ENCODE data around the gene URB1.

- TF ChIP-seq POLR2A (IDR thresholded peaks at IDR 0.05; ENCODE audit: low read depth, low read length) (no peak), MAX (IDR thresholded peaks at IDR 0.05; ENCODE audit: insufficient read depth, insufficient read length) (no peak), POLR2AphosphoS5 (IDR thresholded peaks at IDR 0.05; ENCODE audit: insufficient read depth, low read depth, low read length) (no peak), EZH2 (IDR thresholded peaks at IDR 0.05; ENCODE audit: borderline replicate concordance, low read depth, low read length, severe bottlenecking) (no peak), MYC (IDR thresholded peaks at IDR 0.05; ENCODE audit: low read depth, low read length) (no peak), JUN (IDR thresholded peaks at IDR 0.05; ENCODE audit: borderline replicate concordance, insufficient read depth, insufficient read length, low read depth) (no peak), FOS (IDR thresholded peaks at IDR 0.05; ENCODE audit: borderline replicate concordance, insufficient read depth, low read length) (no peak), GATA2 (IDR thresholded peaks at IDR 0.05; ENCODE audit: insufficient read depth, insufficient read length, low read depth, low read length) (no peak)
- TF ChIP-seq, protein P1, sequence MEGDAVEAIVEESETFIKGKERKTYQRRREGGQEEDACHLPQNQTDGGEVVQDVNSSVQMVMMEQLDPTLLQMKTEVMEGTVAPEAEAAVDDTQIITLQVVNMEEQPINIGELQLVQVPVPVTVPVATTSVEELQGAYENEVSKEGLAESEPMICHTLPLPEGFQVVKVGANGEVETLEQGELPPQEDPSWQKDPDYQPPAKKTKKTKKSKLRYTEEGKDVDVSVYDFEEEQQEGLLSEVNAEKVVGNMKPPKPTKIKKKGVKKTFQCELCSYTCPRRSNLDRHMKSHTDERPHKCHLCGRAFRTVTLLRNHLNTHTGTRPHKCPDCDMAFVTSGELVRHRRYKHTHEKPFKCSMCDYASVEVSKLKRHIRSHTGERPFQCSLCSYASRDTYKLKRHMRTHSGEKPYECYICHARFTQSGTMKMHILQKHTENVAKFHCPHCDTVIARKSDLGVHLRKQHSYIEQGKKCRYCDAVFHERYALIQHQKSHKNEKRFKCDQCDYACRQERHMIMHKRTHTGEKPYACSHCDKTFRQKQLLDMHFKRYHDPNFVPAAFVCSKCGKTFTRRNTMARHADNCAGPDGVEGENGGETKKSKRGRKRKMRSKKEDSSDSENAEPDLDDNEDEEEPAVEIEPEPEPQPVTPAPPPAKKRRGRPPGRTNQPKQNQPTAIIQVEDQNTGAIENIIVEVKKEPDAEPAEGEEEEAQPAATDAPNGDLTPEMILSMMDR (IDR thresholded peaks at IDR 0.05; ENCODE audit: extremely low read depth in 1 of 2, insufficient read depth in 1 of 2, low read depth in 1 of 2, low read length in 2 of 2): no peak
Observed at GRCh38 chr21:32301596-32301995, 91.2 kb downstream of the URB1 start.

Data from endothelial cell of umbilical vein (primary cell).